Suprapubic skin (tissue), 4 donors: Measurements from ENCODE around the gene COMMD3. TPM values are rescaled to one million over a fixed set of nuclear protein-coding genes. Genes with fewer than 3 reads are reported as not detected.

ENCODE experiments used
- DNase-seq, 2 donors: peaks; one replicate each; pipeline ENCODE4 v3.0.0-alpha.2; 2019; ENCODE audit warnings: low spot score in 2 of 2
- H3K27ac ChIP-seq: fragments of 200-600 bp; sonication (generic); one replicate; pipeline ENCODE4 v1.5.1; 2019
- H3K27me3 ChIP-seq: fragments of 200-600 bp; sonication (generic); one replicate; pipeline ENCODE4 v1.5.1; 2019
- H3K36me3 ChIP-seq: fragments of 200-600 bp; sonication (generic); one replicate; pipeline ENCODE4 v1.5.1; 2019
- H3K4me1 ChIP-seq: fragments of 200-600 bp; sonication (generic); one replicate; pipeline ENCODE4 v1.5.1; 2019
- H3K4me3 ChIP-seq: fragments of 200-600 bp; sonication (generic); one replicate; pipeline ENCODE4 v1.5.1; 2019; ENCODE audit warnings: mild to moderate bottlenecking
- H3K9me3 ChIP-seq: fragments of 200-600 bp; sonication (generic); one replicate; pipeline ENCODE4 v1.5.1; 2019
- CTCF ChIP-seq, 2 donors: fragments of 200-600 bp in 1 of 2; fragments of 450-650 bp in 1 of 2; sonication (generic) in 1 of 2; IDR thresholded peaks; one replicate each; pipeline ENCODE4 v1.5.1; 2016 to 2019; ENCODE audit warnings: antibody characterized with exemption in 2 of 2, mild to moderate bottlenecking in 1 of 2, moderate library complexity in 1 of 2
- EP300 ChIP-seq: sonication (generic); formaldehyde crosslinking; IDR thresholded peaks from one replicate; pipeline ENCODE4 v1.6.1; 2017; ENCODE audit warnings: antibody characterized with exemption
- POLR2A ChIP-seq, 2 donors: fragments of 450-650 bp; IDR thresholded peaks; one replicate each; pipeline ENCODE4 v1.6.1; 2017; ENCODE audit warnings: antibody characterized with exemption in 2 of 2, mild to moderate bottlenecking in 2 of 2, moderate library complexity in 2 of 2
- POLR2AphosphoS5 ChIP-seq, 3 donors: sonication (generic); formaldehyde crosslinking; IDR thresholded peaks; one replicate each; pipeline ENCODE4 v1.6.1; 2017; ENCODE audit warnings: antibody characterized with exemption in 3 of 3
- WGBS: methylation state at CpG from one replicate; pipeline ENCODE4 v1.1.5; 2018; 5-methylcytosine and 5-hydroxymethylcytosine counted together
- total RNA-seq, 4 donors: library from RNA; depleted of rRNA; stranded (reverse); fragments of >200 nt; gene quantifications; one replicate each; pipeline ENCODE4 v1.1.0, GENCODE V29; 2016

Gene COMMD3
- total RNA-seq, 4 donors from 2014 or later: 32.9 to 46.7 (median 37.1) TPM

GRCh38 chr10:22315455-22316285, 518 bp upstream of the COMMD3 start:
- H3K36me3 ChIP-seq: no peaks in the 10 kb centered on the region
- peaks cover 34% of the 10 kb centered on the region for H3K4me1 ChIP-seq
- TF ChIP-seq CTCF (IDR thresholded peaks at IDR 0.05) (no peak), POLR2AphosphoS5 (IDR thresholded peaks at IDR 0.05) (peak in 1 of 3 donors; percentile 40)
- H3K27me3 ChIP-seq: no peaks in the 10 kb centered on the region
- WGBS: 1% methylated on average over 26 of the region's 53 CpGs
- H3K4me3 ChIP-seq: peak overlapping the region; percentile 84
- peak overlapping the region; percentile 92 for H3K27ac ChIP-seq
- DNase-seq: peak in 1 of 2 donors; percentile 81
- no peaks in the 10 kb centered on the region for H3K9me3 ChIP-seq

GRCh38 chr10:22317076-22317370, 835 bp downstream of the COMMD3 start:
- WGBS: 13% methylated on average over 9 of the region's 9 CpGs
- no peak for DNase-seq

GRCh38 chr10:22317771-22318565, 1.8 kb downstream of the COMMD3 start:
- Histone ChIP-seq H3K27ac (no peak overlapping the region), H3K4me1 (peaks cover 42% of the 10 kb centered on the region), H3K36me3 (no peaks in the 10 kb centered on the region), H3K4me3 (no peak overlapping the region), H3K9me3 (no peaks in the 10 kb centered on the region), H3K27me3 (peaks cover 11% of the 10 kb centered on the region)
- TF ChIP-seq POLR2A (IDR thresholded peaks at IDR 0.05): no peak
- TF ChIP-seq POLR2AphosphoS5 (IDR thresholded peaks at IDR 0.05): no peak
- no peak for TF ChIP-seq CTCF (IDR thresholded peaks at IDR 0.05)
- no peak for TF ChIP-seq EP300
- DNase-seq: no peak
- 90% methylated on average over 6 of the region's 6 CpGs for WGBS

More at GRCh38 chr10:22317076-22317370, 835 bp downstream of the COMMD3 start:
- Histone ChIP-seq H3K36me3 (no peaks in the 10 kb centered on the region), H3K4me3 (peak overlapping the region; percentile 84), H3K9me3 (no peaks in the 10 kb centered on the region), H3K27ac (peak overlapping the region; percentile 92), H3K27me3 (peaks cover 2% of the 10 kb centered on the region), H3K4me1 (peaks cover 34% of the 10 kb centered on the region)
- TF ChIP-seq POLR2A (IDR thresholded peaks at IDR 0.05): no peak

- 95% methylated on average over 3 of the region's 3 CpGs for WGBS
- H3K4me1 ChIP-seq: peaks cover 42% of the 10 kb centered on the region
Observed at GRCh38 chr10:22318772-22319171, 2.6 kb downstream of the COMMD3 start.

GRCh38 chr10:22319547-22319979, 3.4 kb downstream of the COMMD3 start:
- Histone ChIP-seq H3K9me3 (no peaks in the 10 kb centered on the region), H3K27me3 (peaks cover 26% of the 10 kb centered on the region), H3K4me1 (peaks cover 49% of the 10 kb centered on the region), H3K27ac (peak overlapping the region; percentile 91), H3K36me3 (no peaks in the 10 kb centered on the region), H3K4me3 (peak overlapping the region; percentile 88)
- 88% methylated on average over 10 of the region's 10 CpGs for WGBS
- TF ChIP-seq CTCF (IDR thresholded peaks at IDR 0.05) (no peak), EP300 (no peak), POLR2AphosphoS5 (IDR thresholded peaks at IDR 0.05) (no peak), POLR2A (IDR thresholded peaks at IDR 0.05) (no peak)
- no peak for DNase-seq

More at GRCh38 chr10:22318772-22319171, 2.6 kb downstream of the COMMD3 start:
- H3K4me3 ChIP-seq: no peak overlapping the region
- TF ChIP-seq EP300 (no peak), POLR2A (IDR thresholded peaks at IDR 0.05) (no peak)
- H3K27me3 ChIP-seq: peaks cover 18% of the 10 kb centered on the region
- H3K9me3 ChIP-seq: no peaks in the 10 kb centered on the region
- H3K36me3 ChIP-seq: no peaks in the 10 kb centered on the region
- no peak overlapping the region for H3K27ac ChIP-seq
- no peak for DNase-seq

- no peak for DNase-seq
- Histone ChIP-seq H3K4me1 (peaks cover 50% of the 10 kb centered on the region), H3K27ac (peak overlapping the region; percentile 91), H3K36me3 (no peaks in the 10 kb centered on the region), H3K27me3 (peaks cover 29% of the 10 kb centered on the region), H3K9me3 (no peaks in the 10 kb centered on the region), H3K4me3 (peak overlapping the region; percentile 88)
- TF ChIP-seq EP300 (no peak), POLR2A (IDR thresholded peaks at IDR 0.05) (no peak), CTCF (IDR thresholded peaks at IDR 0.05) (no peak), POLR2AphosphoS5 (IDR thresholded peaks at IDR 0.05) (no peak)
- WGBS: 16% methylated on average over 19 of the region's 30 CpGs
Observed at GRCh38 chr10:22319980-22320558, 3.9 kb downstream of the COMMD3 start.
